ENCODE measurements around the gene NACA. TPM values are rescaled to one million over a fixed set of nuclear protein-coding genes. Genes with fewer than 3 reads are reported as not detected.

Gene NACA
- total RNA-seq, 1 donor from 2014 or later, result 680 TPM

- Histone ChIP-seq H3K9ac (ENCODE audit: low read length) (no peak overlapping the region), H2AFZ (ENCODE audit: low read depth, low read length) (no peak overlapping the region), H3K4me3 (ENCODE audit: insufficient read depth, low read depth, low read length) (no peak overlapping the region), H3K4me1 (ENCODE audit: insufficient read depth, low read length) (no peaks in the 10 kb centered on the region), H3K79me2 (ENCODE audit: insufficient read depth, low read length) (peaks cover 99% of the 10 kb centered on the region), H3K36me3 (ENCODE audit: insufficient read depth, low read length) (peaks cover 8% of the 10 kb centered on the region), H4K20me1 (ENCODE audit: insufficient read depth, low read length) (peaks cover 85% of the 10 kb centered on the region), H3K4me2 (ENCODE audit: low read length) (no peak overlapping the region), H3K9me3 (ENCODE audit: insufficient read depth, low read depth, low read length) (no peaks in the 10 kb centered on the region), H3K27ac (ENCODE audit: low read depth, low read length) (no peak overlapping the region), H3K27me3 (ENCODE audit: insufficient read depth, low read length) (no peaks in the 10 kb centered on the region)
- no peak for DNase-seq (ENCODE audit: low read depth)
- Mint-ChIP-seq H3K9me3 (ENCODE audit: unreplicated experiment) (no peaks in the 10 kb centered on the region), H3K4me1 (ENCODE audit: low read depth, unreplicated experiment) (peaks cover 1% of the 10 kb centered on the region), H3K27ac (ENCODE audit: unreplicated experiment) (no peak overlapping the region), H3K4me3 (ENCODE audit: unreplicated experiment) (no peak overlapping the region), H3K27me3 (ENCODE audit: low read depth, unreplicated experiment) (no peaks in the 10 kb centered on the region), H3K36me3 (ENCODE audit: low read depth, unreplicated experiment) (peaks cover 3% of the 10 kb centered on the region)
- no peak for FAIRE-seq
- TF ChIP-seq CTCF (IDR thresholded peaks at IDR 0.05; ENCODE audit: insufficient read depth, low read depth, low read length) (no peak), EZH2 (IDR thresholded peaks at IDR 0.05; ENCODE audit: insufficient read depth, low read length) (no peak)
Observed at GRCh38 chr12:56676851-56677580, 48.1 kb downstream of the NACA start.

- Mint-ChIP-seq H3K4me3 (ENCODE audit: unreplicated experiment) (no peak overlapping the region), H3K27me3 (ENCODE audit: low read depth, unreplicated experiment) (no peaks in the 10 kb centered on the region), H3K4me1 (ENCODE audit: low read depth, unreplicated experiment) (no peaks in the 10 kb centered on the region), H3K27ac (ENCODE audit: unreplicated experiment) (no peak overlapping the region), H3K36me3 (ENCODE audit: low read depth, unreplicated experiment) (peaks cover 7% of the 10 kb centered on the region), H3K9me3 (ENCODE audit: unreplicated experiment) (no peaks in the 10 kb centered on the region)
- no peaks in the 10 kb centered on the region for H3K4me1 ChIP-seq (ENCODE audit: insufficient read depth, low read length)
- H3K9me3 ChIP-seq (ENCODE audit: insufficient read depth, low read depth, low read length), result no peaks in the 10 kb centered on the region
- H3K27me3 ChIP-seq (ENCODE audit: insufficient read depth, low read length), result no peaks in the 10 kb centered on the region
- no peak overlapping the region for H3K4me3 ChIP-seq (ENCODE audit: insufficient read depth, low read depth, low read length)
- no peak overlapping the region for H2AFZ ChIP-seq (ENCODE audit: low read depth, low read length)
- DNase-seq (ENCODE audit: low read depth) (no peak), FAIRE-seq (no peak)
- H3K9ac ChIP-seq (ENCODE audit: low read length), result no peak overlapping the region
- no peak overlapping the region for H3K27ac ChIP-seq (ENCODE audit: low read depth, low read length)
- peaks cover 44% of the 10 kb centered on the region for H3K36me3 ChIP-seq (ENCODE audit: insufficient read depth, low read length)
- no peak overlapping the region for H3K4me2 ChIP-seq (ENCODE audit: low read length)
- TF ChIP-seq CTCF (IDR thresholded peaks at IDR 0.05; ENCODE audit: insufficient read depth, low read depth, low read length) (no peak), EZH2 (IDR thresholded peaks at IDR 0.05; ENCODE audit: insufficient read depth, low read length) (no peak)
- H4K20me1 ChIP-seq (ENCODE audit: insufficient read depth, low read length), result peaks cover 63% of the 10 kb centered on the region
- peaks cover 91% of the 10 kb centered on the region for H3K79me2 ChIP-seq (ENCODE audit: insufficient read depth, low read length)
Observed at GRCh38 chr12:56671608-56672007, 53.5 kb downstream of the NACA start.

- H3K36me3 ChIP-seq (ENCODE audit: insufficient read depth, low read length), result peaks cover 49% of the 10 kb centered on the region
Observed at GRCh38 chr12:56670836-56671235, 54.3 kb downstream of the NACA start.

More at GRCh38 chr12:56670836-56671235, 54.3 kb downstream of the NACA start:
- Histone ChIP-seq H3K4me1 (ENCODE audit: insufficient read depth, low read length) (no peaks in the 10 kb centered on the region), H4K20me1 (ENCODE audit: insufficient read depth, low read length) (peaks cover 58% of the 10 kb centered on the region), H3K4me2 (ENCODE audit: low read length) (no peak overlapping the region), H3K79me2 (ENCODE audit: insufficient read depth, low read length) (peaks cover 86% of the 10 kb centered on the region), H2AFZ (ENCODE audit: low read depth, low read length) (no peak overlapping the region), H3K4me3 (ENCODE audit: insufficient read depth, low read depth, low read length) (no peak overlapping the region), H3K27me3 (ENCODE audit: insufficient read depth, low read length) (no peaks in the 10 kb centered on the region), H3K9ac (ENCODE audit: low read length) (no peak overlapping the region), H3K27ac (ENCODE audit: low read depth, low read length) (no peak overlapping the region), H3K9me3 (ENCODE audit: insufficient read depth, low read depth, low read length) (no peaks in the 10 kb centered on the region)
- Mint-ChIP-seq H3K4me3 (ENCODE audit: unreplicated experiment) (no peak overlapping the region), H3K4me1 (ENCODE audit: low read depth, unreplicated experiment) (no peaks in the 10 kb centered on the region), H3K27ac (ENCODE audit: unreplicated experiment) (no peak overlapping the region), H3K9me3 (ENCODE audit: unreplicated experiment) (no peaks in the 10 kb centered on the region), H3K27me3 (ENCODE audit: low read depth, unreplicated experiment) (no peaks in the 10 kb centered on the region), H3K36me3 (ENCODE audit: low read depth, unreplicated experiment) (peaks cover 4% of the 10 kb centered on the region)
- no peak for TF ChIP-seq EZH2 (IDR thresholded peaks at IDR 0.05; ENCODE audit: insufficient read depth, low read length)
- TF ChIP-seq CTCF (IDR thresholded peaks at IDR 0.05; ENCODE audit: insufficient read depth, low read depth, low read length), result no peak
- FAIRE-seq, result no peak
- DNase-seq (ENCODE audit: low read depth), result no peak

All from astrocyte (in vitro differentiated cells and primary cell).